SK-N-SH treated with all-trans-retinoic acid at 6 μM for 48 hours (cell line): Measurements from ENCODE around the gene NKX2-2.

Experiments
- ATAC-seq: fragments of 200-7000 bp; cut with Tn5 transposase; 3 replicates; pipeline ENCODE4 v1.9.1; 2020; ENCODE audit warnings: mild to moderate bottlenecking, moderate library complexity
- ARNTL ChIP-seq: fragments of 450-650 bp; formaldehyde crosslinking; IDR thresholded peaks from 2 replicates; pipeline ENCODE4 v1.5.0; 2020; ENCODE audit warnings: low read depth, mild to moderate bottlenecking, moderate library complexity, borderline replicate concordance
- BACH2 ChIP-seq: fragments of 250-450 bp; sonication (Bioruptor Pico); IDR thresholded peaks from 2 replicates; pipeline ENCODE4 v1.9.0; 2021; ENCODE audit warnings: mild to moderate bottlenecking, borderline replicate concordance
- CREB5 ChIP-seq: fragments of 250-450 bp; sonication (Bioruptor Pico); IDR thresholded peaks from 2 replicates; pipeline ENCODE4 v1.5.1; 2020; ENCODE audit warnings: low read depth, mild to moderate bottlenecking, moderate library complexity
- CSDC2 ChIP-seq: fragments of 250-450 bp; sonication (Bioruptor Pico); IDR thresholded peaks from 2 replicates; pipeline ENCODE4 v1.5.0; 2020; ENCODE audit warnings: mild to moderate bottlenecking, moderate library complexity
- ISL1 ChIP-seq: fragments of 250-450 bp; sonication (Bioruptor Pico); IDR thresholded peaks from 2 replicates; pipeline ENCODE4 v2.1.2; 2022; ENCODE audit warnings: mild to moderate bottlenecking, moderate library complexity
- OSR1 ChIP-seq: fragments of 250-450 bp; sonication (Bioruptor Pico); IDR thresholded peaks from 2 replicates; pipeline ENCODE4 v1.8.0; 2022; ENCODE audit warnings: moderate library complexity, mild to moderate bottlenecking, inconsistent platforms
- RARB ChIP-seq: fragments of 250-450 bp; sonication (Bioruptor Pico); IDR thresholded peaks from 2 replicates; pipeline ENCODE4 v1.8.0; 2021; ENCODE audit warnings: mild to moderate bottlenecking, moderate library complexity
- SNAI2 ChIP-seq: fragments of 250-450 bp; sonication (Bioruptor Pico); IDR thresholded peaks from 2 replicates; pipeline ENCODE4 v1.5.0; 2020; ENCODE audit warnings: mild to moderate bottlenecking, moderate library complexity
- TOX ChIP-seq: fragments of 250-450 bp; sonication (Bioruptor Pico); IDR thresholded peaks from 2 replicates; pipeline ENCODE4 v1.8.0; 2021; ENCODE audit warnings: mild to moderate bottlenecking, moderate library complexity, borderline replicate concordance
- TSHZ2 ChIP-seq: fragments of 250-450 bp; sonication (Bioruptor Pico); IDR thresholded peaks from 2 replicates; pipeline ENCODE4 v1.5.0; 2020; ENCODE audit warnings: mild to moderate bottlenecking, moderate library complexity
- ZC3H10 ChIP-seq: fragments of 250-450 bp; sonication (Bioruptor Pico); IDR thresholded peaks from 2 replicates; pipeline ENCODE4 v1.5.1; 2021; ENCODE audit warnings: mild to moderate bottlenecking, moderate library complexity
- ZFP3 ChIP-seq: fragments of 250-450 bp; sonication (Bioruptor Pico); IDR thresholded peaks from 2 replicates; pipeline ENCODE4 v1.5.0; 2020; ENCODE audit warnings: mild to moderate bottlenecking, moderate library complexity
- ZFP30 ChIP-seq: fragments of 450-650 bp; formaldehyde crosslinking; IDR thresholded peaks from 2 replicates; pipeline ENCODE4 v1.5.0; 2022; ENCODE audit warnings: mild to moderate bottlenecking, moderate library complexity
- ZNF565 ChIP-seq: fragments of 450-650 bp; formaldehyde crosslinking; conservative IDR thresholded peaks from 2 replicates; pipeline ENCODE4 v1.5.0; 2020; ENCODE audit warnings: low read depth, mild to moderate bottlenecking, moderate library complexity
- ZNF8 ChIP-seq: fragments of 450-650 bp; formaldehyde crosslinking; IDR thresholded peaks from 2 replicates; pipeline ENCODE4 v1.5.0; 2020; ENCODE audit warnings: mild to moderate bottlenecking, moderate library complexity
- TF ChIP-seq, protein P1 (sequence below): fragments of 250-450 bp; sonication (Bioruptor Pico); IDR thresholded peaks from 2 replicates; pipeline ENCODE4 v1.8.0; 2021; ENCODE audit warnings: low read depth, mild to moderate bottlenecking, moderate library complexity, borderline replicate concordance
- TF ChIP-seq, protein P2 (sequence below): fragments of 250-450 bp; sonication (Bioruptor Pico); IDR thresholded peaks from 2 replicates; pipeline ENCODE4 v1.8.0; 2020; ENCODE audit warnings: mild to moderate bottlenecking, moderate library complexity, borderline replicate concordance
- TF ChIP-seq, protein P3 (sequence below): fragments of 250-450 bp; sonication (Bioruptor Pico); IDR thresholded peaks from 2 replicates; pipeline ENCODE4 v1.5.1; 2021; ENCODE audit warnings: mild to moderate bottlenecking, moderate library complexity

The NKX2-2 gene

GRCh38 chr20:21555470-21556120, 41.7 kb upstream of the NKX2-2 start:
- TF ChIP-seq CREB5 (CRISPR knock-in tag): no peak
- no peak for TF ChIP-seq BACH2
- no peak for TF ChIP-seq RARB
- TF ChIP-seq ZFP3 (CRISPR knock-in tag): no peak
- TF ChIP-seq ZNF8 (CRISPR knock-in tag): no peak
- TF ChIP-seq, protein P1, sequence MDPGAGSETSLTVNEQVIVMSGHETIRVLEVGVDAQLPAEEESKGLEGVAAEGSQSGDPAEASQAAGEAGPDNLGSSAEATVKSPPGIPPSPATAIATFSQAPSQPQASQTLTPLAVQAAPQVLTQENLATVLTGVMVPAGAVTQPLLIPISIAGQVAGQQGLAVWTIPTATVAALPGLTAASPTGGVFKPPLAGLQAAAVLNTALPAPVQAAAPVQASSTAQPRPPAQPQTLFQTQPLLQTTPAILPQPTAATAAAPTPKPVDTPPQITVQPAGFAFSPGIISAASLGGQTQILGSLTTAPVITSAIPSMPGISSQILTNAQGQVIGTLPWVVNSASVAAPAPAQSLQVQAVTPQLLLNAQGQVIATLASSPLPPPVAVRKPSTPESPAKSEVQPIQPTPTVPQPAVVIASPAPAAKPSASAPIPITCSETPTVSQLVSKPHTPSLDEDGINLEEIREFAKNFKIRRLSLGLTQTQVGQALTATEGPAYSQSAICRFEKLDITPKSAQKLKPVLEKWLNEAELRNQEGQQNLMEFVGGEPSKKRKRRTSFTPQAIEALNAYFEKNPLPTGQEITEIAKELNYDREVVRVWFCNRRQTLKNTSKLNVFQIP (CRISPR knock-in tag): no peak
- no peak for TF ChIP-seq OSR1 (CRISPR knock-in tag)
- TF ChIP-seq, protein P2, sequence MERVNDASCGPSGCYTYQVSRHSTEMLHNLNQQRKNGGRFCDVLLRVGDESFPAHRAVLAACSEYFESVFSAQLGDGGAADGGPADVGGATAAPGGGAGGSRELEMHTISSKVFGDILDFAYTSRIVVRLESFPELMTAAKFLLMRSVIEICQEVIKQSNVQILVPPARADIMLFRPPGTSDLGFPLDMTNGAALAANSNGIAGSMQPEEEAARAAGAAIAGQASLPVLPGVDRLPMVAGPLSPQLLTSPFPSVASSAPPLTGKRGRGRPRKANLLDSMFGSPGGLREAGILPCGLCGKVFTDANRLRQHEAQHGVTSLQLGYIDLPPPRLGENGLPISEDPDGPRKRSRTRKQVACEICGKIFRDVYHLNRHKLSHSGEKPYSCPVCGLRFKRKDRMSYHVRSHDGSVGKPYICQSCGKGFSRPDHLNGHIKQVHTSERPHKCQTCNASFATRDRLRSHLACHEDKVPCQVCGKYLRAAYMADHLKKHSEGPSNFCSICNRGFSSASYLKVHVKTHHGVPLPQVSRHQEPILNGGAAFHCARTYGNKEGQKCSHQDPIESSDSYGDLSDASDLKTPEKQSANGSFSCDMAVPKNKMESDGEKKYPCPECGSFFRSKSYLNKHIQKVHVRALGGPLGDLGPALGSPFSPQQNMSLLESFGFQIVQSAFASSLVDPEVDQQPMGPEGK (CRISPR knock-in tag): no peak
- no peak for TF ChIP-seq ZC3H10
- TF ChIP-seq CSDC2 (CRISPR knock-in tag): no peak
- no peak for TF ChIP-seq TOX (CRISPR knock-in tag)
- no peak for TF ChIP-seq ZFP30 (CRISPR knock-in tag)
- no peak for TF ChIP-seq SNAI2 (CRISPR knock-in tag)
- TF ChIP-seq, protein P3, sequence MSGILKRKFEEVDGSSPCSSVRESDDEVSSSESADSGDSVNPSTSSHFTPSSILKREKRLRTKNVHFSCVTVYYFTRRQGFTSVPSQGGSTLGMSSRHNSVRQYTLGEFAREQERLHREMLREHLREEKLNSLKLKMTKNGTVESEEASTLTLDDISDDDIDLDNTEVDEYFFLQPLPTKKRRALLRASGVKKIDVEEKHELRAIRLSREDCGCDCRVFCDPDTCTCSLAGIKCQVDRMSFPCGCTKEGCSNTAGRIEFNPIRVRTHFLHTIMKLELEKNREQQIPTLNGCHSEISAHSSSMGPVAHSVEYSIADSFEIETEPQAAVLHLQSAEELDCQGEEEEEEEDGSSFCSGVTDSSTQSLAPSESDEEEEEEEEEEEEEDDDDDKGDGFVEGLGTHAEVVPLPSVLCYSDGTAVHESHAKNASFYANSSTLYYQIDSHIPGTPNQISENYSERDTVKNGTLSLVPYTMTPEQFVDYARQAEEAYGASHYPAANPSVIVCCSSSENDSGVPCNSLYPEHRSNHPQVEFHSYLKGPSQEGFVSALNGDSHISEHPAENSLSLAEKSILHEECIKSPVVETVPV (CRISPR knock-in tag): no peak
- TF ChIP-seq TSHZ2: no peak
- no peak for TF ChIP-seq ARNTL

DNA sequence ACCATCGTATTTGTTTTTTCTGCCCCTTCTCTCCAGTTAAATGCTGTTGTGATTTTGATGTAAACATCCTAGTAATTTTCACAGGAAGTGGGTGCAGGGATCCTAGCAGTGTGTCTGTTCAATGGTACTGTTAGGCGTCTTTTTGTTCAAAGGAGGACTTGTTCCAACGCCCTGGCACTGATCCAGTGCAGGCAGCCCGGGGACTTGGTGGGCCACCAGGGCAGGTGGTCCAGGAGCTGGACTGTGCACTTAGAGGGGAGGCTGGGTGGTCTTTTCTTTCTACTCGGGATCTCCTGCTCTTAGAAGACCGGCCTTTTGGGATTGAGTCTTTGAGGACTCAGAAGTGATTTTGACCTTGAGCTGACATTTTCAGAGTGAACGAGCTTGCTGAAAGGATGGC, 41.1 kb upstream of the NKX2-2 start:
- no peak for ATAC-seq
- no peak for TF ChIP-seq TOX (CRISPR knock-in tag)
- TF ChIP-seq, protein P3 (CRISPR knock-in tag): no peak
- TF ChIP-seq CSDC2 (CRISPR knock-in tag): no peak
- no peak for TF ChIP-seq CREB5 (CRISPR knock-in tag)

More at GRCh38 chr20:21555470-21556120, 41.7 kb upstream of the NKX2-2 start:
- no peak for ATAC-seq

GRCh38 chr20:21554376-21554890, 40.6 kb upstream of the NKX2-2 start:
- TF ChIP-seq ZNF8 (CRISPR knock-in tag) (no peak), TOX (CRISPR knock-in tag) (no peak), CREB5 (CRISPR knock-in tag) (no peak), ISL1 (no peak), OSR1 (CRISPR knock-in tag) (no peak), ZNF565 (CRISPR knock-in tag) (no peak)
- TF ChIP-seq, all 23 proteins: peak for 0
- ATAC-seq: no peak
